SKM-1 treated with dmso at 0.1 percent for 144 hours (cell line): Measurements from ENCODE around the gene FSD2.
A peak's percentile ranks its signal among the peaks of the same experiment; 100 is the strongest.
"Not testable (repeated sequence)": the region's sequence is repeated elsewhere in the genome, so short reads cannot be mapped to it uniquely, and the experiment has no call there.

Experiments
- DNase-seq: peaks from one replicate; lab custom pipeline; 2025; ENCODE audit not compliant: unreplicated experiment; lab: John Stamatoyannopoulos, UW

FSD2 gene

DNA sequence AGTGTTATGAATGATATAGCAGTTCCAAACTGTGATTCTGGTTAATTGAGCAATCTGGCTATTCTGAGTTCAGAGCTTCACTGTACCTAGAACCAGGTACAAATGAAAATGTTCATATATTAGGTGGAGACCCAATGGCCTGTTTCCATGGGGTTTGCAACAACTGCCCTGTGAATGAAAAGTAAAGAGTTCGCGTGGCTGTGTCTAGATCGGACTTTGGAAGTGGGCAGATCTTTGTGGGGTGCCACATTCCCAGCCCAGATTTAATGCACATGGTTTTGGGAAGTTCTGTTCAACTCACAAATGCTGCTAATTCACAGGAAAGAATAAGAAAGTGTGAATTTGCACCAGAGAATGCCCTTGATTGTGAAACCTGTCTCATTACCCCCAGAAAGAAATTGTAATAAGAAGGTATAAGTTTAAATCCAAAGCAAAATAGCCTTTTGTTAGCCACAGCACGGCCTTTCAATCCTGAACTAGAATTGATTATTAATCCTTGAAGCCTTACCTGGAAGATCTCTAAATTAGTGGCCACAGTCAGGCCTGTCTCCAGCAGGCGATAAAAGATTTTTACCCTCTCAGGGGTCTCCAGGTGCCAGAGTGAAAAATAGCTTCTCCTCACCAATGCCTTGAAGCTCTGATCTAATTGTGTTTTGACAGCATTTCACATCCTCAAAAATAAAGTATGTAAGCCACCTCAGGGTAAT, 26.2 kb upstream of the FSD2 start:
- no peak for DNase-seq

DNA sequence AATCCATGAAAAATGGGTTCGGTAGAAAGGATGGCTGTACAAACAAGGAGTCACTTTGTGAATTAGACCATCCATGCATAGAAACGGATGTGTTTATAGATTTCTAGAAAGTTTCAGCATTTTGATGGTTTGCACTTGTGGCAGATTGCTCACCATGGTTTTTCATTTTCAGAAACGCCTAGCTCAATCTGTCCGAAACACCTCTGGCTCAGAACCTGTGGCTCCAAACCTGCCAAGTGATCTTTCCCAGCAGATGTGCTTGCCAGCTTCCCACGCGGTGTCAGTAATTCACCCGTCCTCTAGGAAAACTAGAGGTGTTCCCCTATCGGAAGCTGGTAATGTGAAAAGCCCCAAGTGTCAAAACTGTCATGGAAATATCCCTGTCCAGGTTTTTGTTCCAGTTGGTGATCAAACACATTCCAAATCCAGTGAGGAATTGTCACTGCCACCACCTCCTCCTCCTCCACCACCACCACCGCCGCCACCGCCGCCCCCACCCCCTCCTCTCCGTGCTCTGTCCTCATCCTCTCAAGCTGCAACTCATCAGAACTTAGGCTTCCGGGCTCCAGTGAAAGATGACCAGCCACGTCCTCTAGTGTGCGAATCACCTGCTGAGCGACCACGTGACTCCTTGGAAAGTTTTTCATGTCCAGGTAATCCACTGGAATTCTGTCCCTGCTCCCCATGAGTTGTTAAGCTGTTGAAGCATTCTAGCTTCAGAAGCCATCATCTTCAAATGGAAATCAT, 24.7 kb upstream of the FSD2 start:
- no peak for DNase-seq

DNA sequence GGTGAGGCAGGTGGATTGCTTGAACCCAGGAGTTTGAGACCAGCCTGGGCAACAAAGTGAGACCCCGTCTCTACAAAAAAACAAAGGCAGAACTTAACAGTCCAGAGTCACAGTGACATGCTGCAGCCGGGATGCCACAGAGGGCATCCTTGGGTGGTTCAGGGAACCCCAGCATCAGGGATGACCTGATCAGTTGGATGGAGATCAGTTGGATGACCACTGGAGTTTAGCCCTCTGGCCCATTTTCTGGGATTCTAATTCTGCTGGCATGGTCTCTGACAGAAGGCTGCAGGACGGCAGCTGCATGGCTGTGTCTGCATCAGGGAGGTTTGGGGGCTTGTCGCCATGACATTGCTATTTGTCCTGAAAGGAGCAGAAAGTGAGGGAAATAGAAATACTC, 23.4 kb upstream of the FSD2 start:
- DNase-seq, result no peak

- DNase-seq, result peak; percentile 2
Observed at GRCh38 chr15:82828075-82828474, 22.2 kb upstream of the FSD2 start.

DNA sequence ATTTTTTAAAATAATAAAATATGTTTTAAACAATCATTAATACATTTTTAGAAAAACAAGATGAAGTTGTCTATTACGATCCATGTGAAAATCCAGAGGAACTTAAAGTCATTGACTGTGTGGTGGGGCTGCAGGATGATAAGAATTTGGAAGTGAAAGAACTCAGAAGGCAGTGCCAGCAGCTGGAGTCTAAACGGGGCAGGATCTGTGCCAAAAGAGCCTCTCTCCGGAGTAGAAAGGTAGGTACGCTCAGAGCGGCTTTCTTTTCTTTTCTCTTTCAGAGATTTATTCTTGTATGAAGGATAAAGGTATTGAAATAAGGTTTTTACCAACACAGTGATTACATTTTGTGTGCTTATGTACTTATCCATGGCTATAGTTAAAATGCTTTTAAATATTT, 17.2 kb upstream of the FSD2 start:
- DNase-seq, result no peak

DNA sequence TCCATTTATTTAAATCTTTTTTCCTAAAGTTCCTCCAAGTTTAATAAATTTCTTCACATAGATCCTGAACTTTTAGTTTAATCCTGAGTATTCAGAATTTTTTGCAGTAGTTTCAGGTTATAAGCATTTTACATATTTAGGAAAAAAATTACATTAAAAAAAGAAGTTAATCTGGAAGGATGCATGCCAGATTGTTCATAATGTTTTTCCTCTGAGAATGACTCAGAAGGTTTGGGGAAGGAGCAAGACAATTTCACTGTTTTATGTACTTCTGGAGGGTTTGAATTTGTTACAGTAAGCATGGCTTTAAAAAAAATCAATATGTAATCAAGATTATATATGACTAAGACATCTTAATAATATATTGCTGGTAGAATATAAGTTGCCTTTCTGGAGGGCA, 16.0 kb upstream of the FSD2 start:
- not testable (repeated sequence) for DNase-seq

- DNase-seq, result not testable (repeated sequence)
Observed at GRCh38 chr15:82821396-82821795, 15.5 kb upstream of the FSD2 start.

DNA sequence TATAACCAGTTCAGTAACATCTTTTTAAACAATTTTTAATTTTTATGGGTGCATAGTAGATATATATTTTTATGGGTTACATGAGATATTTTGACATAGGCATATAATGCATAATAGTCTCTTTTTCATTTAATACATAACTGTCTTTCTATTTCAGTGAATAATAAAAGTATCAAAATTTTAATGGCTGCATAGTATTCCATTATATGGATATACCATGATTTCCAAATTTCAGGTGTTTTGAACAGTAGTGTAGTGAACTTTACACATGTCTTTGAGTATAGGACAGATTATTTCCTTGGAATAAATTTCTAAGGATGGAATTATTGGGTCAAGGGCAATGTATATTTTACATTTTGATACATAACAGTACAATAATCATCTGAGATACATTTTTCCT, 14.3 kb upstream of the FSD2 start:
- no peak for DNase-seq

- DNase-seq, result no peak
Observed at GRCh38 chr15:82812994-82813393, 7.1 kb upstream of the FSD2 start.

DNA sequence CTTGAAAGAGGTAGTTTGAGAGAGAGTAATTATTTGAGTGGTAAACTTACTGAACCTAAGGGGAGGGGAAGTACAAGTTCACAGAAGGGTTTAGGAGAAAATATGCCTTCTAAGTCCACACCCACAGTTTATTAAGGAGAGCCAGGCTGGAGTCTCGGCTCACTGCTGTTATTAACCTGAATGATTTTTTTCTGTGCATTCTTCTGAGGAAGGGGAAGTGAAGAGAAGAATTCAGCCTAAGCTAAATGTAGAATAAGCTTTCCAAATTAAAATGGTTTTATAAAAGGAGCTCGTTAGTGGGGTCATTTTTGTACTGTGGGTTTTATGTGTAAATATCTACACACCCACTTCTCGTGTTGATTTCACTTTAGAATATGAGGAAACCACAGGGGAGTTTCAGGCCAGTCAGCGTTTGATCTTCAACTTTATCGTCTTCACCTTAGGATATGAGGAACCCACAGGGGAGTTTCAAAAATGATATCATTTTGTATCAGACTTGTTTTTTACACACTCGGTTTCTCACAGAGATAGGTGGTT, 5.1 kb upstream of the FSD2 start:
- DNase-seq, result peak; percentile 64

DNA sequence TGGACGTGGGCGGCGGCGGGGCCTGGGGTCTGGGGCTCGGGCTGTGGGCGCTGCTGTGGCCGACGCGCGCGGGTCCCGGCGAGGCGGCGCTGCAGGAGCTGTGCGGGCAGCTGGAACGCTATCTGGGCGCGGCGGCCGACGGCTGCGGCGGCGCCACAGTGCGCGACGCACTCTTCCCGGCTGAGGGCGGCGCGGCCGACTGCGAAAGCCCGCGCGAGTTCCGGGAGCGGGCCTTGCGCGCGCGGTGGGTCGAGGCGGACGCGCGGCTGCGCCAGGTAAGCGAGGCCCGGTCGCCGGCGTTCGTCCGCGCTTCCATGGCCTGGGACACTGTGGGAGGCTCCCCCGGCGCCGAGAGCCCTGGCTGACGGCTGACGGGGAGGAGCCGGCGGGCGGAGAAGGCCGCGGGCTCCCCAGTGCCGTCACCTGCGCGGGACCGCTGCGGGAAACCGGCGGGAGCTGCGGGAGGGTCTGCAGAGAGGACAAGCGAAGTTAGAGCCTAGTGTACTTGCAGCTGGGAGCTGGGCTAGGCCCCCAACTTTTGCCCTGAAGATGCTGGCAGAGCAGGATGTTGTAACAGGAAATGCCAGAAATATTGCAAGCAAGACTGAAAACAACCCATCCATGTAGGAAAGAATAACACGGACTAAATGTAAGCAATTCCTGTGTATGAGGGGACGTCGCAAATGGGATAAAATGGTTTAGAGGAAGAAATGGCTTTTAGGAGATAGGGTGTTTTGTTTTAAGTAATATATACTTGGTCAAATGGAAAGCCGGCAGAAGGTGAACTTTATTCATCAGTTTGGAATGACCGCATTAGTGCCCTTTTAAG, 4.4 kb upstream of the FSD2 start:
- DNase-seq, result peak; percentile 64

- DNase-seq, result peak; percentile 94
Observed at GRCh38 chr15:82809308-82810060, 3.6 kb upstream of the FSD2 start, which contains the start of gene WHAMM. TSS of gene WHAMM (plus strand) at chr15:82809628. CDS start at chr15:82809727, 99 bp downstream.

DNA sequence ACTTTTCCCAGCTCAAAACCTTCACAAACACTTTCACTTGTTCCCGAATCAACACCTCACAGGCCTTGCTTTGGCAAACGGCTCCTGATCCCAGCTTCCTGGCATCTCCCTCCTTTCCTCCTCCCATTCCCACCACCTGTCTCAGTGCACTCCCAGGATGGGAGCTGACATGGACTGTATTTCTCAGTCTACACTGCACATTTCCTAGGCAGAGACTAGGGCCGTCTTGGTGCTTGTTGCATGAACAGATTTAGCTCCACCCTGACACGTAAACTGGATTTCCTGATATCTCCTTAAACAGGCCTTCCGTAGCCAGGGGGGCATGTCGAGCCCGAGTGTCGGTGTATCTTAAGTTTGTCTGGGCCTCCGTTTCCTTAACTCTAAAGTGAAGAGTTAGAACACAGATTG, 2.8 kb upstream of the FSD2 start:
- DNase-seq, result no peak

GRCh38 chr15:82807920-82808633, 2.2 kb upstream of the FSD2 start:
- no peak for DNase-seq

DNA sequence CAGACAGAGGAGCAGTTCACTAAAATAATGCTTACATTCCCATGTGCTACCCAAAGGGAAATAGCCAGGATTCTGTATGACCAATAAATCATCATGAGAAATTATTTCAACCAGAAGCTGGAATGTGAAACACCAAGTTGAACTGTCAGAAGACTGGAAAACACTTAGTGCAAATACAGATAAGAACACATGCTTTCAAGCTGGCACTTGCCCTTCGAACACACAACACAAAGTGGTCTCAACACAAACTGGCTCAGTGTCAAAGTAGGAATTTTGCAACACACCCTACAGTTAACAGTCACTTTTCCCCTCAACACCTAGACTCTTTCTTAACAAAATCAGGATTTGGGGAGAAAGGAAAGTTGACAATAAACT, 1.3 kb downstream of the FSD2 start:
- DNase-seq, result no peak

- DNase-seq, result no peak
Observed at GRCh38 chr15:82803793-82804574, 1.9 kb downstream of the FSD2 start.

- DNase-seq, result peak; percentile 45
Observed at GRCh38 chr15:82802497-82802896, 3.4 kb downstream of the FSD2 start.

- DNase-seq, result no peak
Observed at GRCh38 chr15:82799183-82799841, 6.6 kb downstream of the FSD2 start.
